Testis (tissue), 3 donors: ENCODE results near the gene TMEM116. TPM values are rescaled to one million over a fixed set of nuclear protein-coding genes. Genes with fewer than 3 reads are reported as not detected.

Experiments
- DNase-seq: peaks from one replicate; pipeline ENCODE4 v3.0.0-alpha.2; 2019
- H3K27ac ChIP-seq, 2 donors: fragments of 200-600 bp; sonication (generic); one replicate each; pipeline ENCODE4 v1.5.1; 2019
- H3K27me3 ChIP-seq: fragments of 200-600 bp; sonication (generic); one replicate; pipeline ENCODE4 v1.5.1; 2019
- H3K36me3 ChIP-seq: fragments of 200-600 bp; sonication (generic); one replicate; pipeline ENCODE4 v1.5.1; 2017; ENCODE audit warnings: low read depth; ENCODE audit errors: missing control alignments
- H3K4me1 ChIP-seq: fragments of 200-600 bp; sonication (generic); one replicate; pipeline ENCODE4 v1.5.1; 2019
- H3K4me3 ChIP-seq, 2 donors: fragments of 200-600 bp; sonication (generic); one replicate each; pipeline ENCODE4 v1.5.1; 2017 to 2019
- H3K9me3 ChIP-seq: fragments of 200-600 bp; sonication (generic); one replicate; pipeline ENCODE4 v1.5.1; 2017
- POLR2A ChIP-seq: fragments of 450-650 bp; IDR thresholded peaks from one replicate; pipeline ENCODE4 v1.6.1; 2017; ENCODE audit warnings: antibody characterized with exemption, mild to moderate bottlenecking, moderate library complexity
- WGBS, 2 donors: methylation state at CpG; one replicate each; pipeline ENCODE4 v1.1.5; 2018; 5-methylcytosine and 5-hydroxymethylcytosine counted together
- intact Hi-C: fragments of 100-400 bp; cut with DNase I; formaldehyde crosslinking; loops from one replicate; pipeline ENCODE4 v1.15.1; 2023; ENCODE audit warnings: low total_unique reads
- microRNA-seq, 2 donors: library from miRNA; unstranded; fragments of <30 nt; microRNA quantifications; one replicate each; pipeline ENCODE4, GENCODE V29; 2016; ENCODE audit warnings: borderline number of aligned reads in 2 of 2, borderline replicate concordance in 1 of 2
- polyA plus RNA-seq: library from polyadenylated mRNA; stranded (reverse); fragments of 350-450 nt; fragmentation: Illumina TruSeq; extraction: RNeasy Lipid Tissue Mini Kit (QIAGEN cat#74804); gene quantifications from one replicate; pipeline ENCODE4 v1.2.3, GENCODE V29; 2014; ENCODE audit warnings: low read depth, low replicate concordance; ENCODE audit not compliant: insufficient read depth
- small RNA-seq, 2 donors: library from RNA; depleted of rRNA; stranded (forward); fragments of <200 nt; gene quantifications; one replicate each; pipeline ENCODE3, GENCODE V24; 2016
- total RNA-seq, 2 donors: library from RNA; depleted of rRNA; stranded (reverse); fragments of >200 nt; gene quantifications; one replicate each; pipeline ENCODE4 v1.2.3, GENCODE V29; 2016
- TF ChIP-seq, protein P1 (sequence below), 3 experiments: fragments of 450-650 bp in 2 of 3; fragments of 200-600 bp in 1 of 3; sonication (generic) in 1 of 3; IDR thresholded peaks; one replicate each; pipeline ENCODE4 v1.5.1; 2016 to 2019; ENCODE audit warnings: antibody characterized with exemption in 3 of 3, mild to moderate bottlenecking in 2 of 3, moderate library complexity in 1 of 3

Gene TMEM116
- total and polyA plus RNA-seq, 3 donors from 2014 or later = 38.5 to 106 (median 48.0) TPM

DNA sequence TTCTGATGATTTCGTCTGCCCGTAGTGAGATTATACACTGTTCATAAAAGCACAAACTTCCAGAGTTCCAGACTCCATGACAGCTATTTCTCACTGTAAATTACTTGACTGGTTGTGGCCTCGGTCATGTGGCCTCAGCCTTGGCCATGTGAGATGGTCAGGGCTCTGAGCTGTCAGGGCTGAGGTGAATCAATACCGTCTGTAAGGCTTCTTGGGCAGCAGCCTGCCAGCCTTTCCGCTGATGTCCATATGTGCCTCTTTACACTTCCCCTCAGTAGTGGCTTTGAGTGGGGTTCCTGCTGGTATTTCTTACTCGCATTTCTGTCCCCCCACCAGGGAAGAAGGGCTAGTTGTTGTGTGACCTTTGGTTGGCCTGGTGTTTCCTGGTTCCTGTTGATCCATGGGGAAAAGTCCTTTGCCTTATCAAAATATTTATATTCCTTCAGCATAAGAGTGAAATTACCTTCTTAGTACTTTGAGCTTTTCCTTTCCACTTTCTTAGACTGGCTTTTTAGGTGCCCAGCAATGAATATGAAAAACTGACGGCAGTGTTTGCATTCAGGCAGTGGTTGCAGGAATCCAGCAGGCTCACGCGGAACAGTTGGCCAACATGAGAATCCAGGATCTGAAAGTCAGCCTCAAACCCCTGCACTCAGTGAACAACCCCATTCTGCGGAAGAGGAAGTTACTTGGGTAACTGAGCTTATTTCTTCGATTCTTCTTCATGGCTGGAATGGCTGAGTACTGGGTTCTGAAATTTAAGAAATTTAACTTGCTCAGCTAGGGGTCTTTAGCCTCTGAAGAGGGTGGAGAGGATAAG lies 124.8 kb downstream of the TMEM116 start:
- intact Hi-C loops = no loop called here
- H3K27me3 ChIP-seq = no peaks in the 10 kb centered on the region
- H3K4me3 ChIP-seq = no peak overlapping the region
- no peak for TF ChIP-seq POLR2A
- TF ChIP-seq, protein P1, sequence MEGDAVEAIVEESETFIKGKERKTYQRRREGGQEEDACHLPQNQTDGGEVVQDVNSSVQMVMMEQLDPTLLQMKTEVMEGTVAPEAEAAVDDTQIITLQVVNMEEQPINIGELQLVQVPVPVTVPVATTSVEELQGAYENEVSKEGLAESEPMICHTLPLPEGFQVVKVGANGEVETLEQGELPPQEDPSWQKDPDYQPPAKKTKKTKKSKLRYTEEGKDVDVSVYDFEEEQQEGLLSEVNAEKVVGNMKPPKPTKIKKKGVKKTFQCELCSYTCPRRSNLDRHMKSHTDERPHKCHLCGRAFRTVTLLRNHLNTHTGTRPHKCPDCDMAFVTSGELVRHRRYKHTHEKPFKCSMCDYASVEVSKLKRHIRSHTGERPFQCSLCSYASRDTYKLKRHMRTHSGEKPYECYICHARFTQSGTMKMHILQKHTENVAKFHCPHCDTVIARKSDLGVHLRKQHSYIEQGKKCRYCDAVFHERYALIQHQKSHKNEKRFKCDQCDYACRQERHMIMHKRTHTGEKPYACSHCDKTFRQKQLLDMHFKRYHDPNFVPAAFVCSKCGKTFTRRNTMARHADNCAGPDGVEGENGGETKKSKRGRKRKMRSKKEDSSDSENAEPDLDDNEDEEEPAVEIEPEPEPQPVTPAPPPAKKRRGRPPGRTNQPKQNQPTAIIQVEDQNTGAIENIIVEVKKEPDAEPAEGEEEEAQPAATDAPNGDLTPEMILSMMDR (IDR thresholded peaks at IDR 0.05) = no peak
- no peak for DNase-seq
- H3K9me3 ChIP-seq = no peaks in the 10 kb centered on the region
- H3K36me3 ChIP-seq = no peaks in the 10 kb centered on the region
- H3K4me1 ChIP-seq = no peaks in the 10 kb centered on the region
- WGBS, 2 donors = 93 to 94% methylated on average over 11 of the region's 11 CpGs
- H3K27ac ChIP-seq = no peak overlapping the region

DNA sequence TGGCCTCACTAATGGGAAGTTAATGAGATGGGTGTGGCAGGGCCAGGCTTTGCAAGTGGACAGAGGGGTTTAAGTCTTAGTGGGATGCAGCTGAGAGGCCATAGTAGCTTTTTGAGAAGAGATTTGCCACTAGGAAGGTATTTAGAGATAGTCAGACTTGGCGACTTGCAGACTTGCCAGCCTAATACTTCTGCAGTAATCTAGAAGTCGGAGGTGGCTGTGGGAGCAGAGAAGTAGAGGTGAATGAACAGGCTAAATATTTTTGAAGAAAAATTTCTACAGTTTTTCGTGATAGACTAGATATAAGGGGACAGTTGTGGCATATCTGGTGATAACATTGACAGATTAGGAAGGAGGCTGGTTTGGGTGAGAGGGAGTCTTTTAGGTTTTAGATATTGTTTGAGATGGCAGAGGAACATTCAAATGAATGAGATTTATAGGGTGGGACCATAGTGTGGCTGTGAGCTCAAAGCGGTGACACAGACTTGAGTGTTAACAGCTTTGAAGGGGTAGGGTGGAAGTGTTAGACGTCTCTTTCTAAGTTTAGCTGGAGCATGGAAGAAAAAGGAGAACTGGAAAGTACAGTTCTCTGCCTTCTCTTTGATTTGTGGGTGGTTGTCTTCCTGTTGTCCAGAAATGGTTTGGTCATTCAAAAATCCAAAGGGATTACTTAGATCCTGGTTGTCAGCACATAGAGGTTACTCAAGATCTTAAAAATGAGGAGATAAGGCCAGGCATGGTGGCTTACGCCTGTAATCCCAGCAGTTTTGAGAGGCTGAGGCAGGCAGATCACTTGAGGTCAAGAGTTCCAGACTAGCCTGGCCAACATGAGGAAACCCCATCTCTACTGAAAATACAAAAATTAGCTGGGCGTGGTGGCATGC lies 126.1 kb downstream of the TMEM116 start:
- no peak overlapping the region for H3K27ac ChIP-seq
- H3K4me3 ChIP-seq = no peak overlapping the region
- no peaks in the 10 kb centered on the region for H3K9me3 ChIP-seq
- H3K36me3 ChIP-seq = no peaks in the 10 kb centered on the region
- 91 to 93% methylated on average over 7 of the region's 7 CpGs for WGBS, 2 donors
- no peaks in the 10 kb centered on the region for H3K4me1 ChIP-seq
- no peak for DNase-seq
- intact Hi-C loops = no loop called here
- TF ChIP-seq, protein P1 (IDR thresholded peaks at IDR 0.05) = no peak
- TF ChIP-seq POLR2A = no peak
- H3K27me3 ChIP-seq = no peaks in the 10 kb centered on the region

DNA sequence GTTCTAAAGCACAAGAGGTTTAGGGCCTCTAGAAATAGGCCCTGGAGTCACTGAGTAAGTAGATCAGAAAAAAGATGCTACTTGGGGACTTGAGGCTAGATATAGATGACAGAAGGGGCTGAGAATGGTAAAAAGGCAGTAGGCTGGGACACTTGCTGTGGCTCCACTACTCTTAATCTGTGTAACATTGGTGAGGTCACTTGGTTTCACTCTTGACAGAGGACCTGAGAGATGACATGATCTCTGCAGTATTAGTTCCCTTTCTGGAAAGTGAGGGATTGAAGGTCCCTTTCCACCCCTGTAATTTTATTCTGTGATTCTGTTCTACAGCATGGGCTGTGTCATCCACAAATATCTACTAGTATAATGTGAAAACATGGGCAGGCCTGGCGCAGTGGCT lies 131.2 kb downstream of the TMEM116 start:
- no peaks in the 10 kb centered on the region for H3K9me3 ChIP-seq
- 100% methylated on average over 1 of the region's 1 CpG for WGBS, 2 donors
- H3K27ac ChIP-seq = no peak overlapping the region
- no peaks in the 10 kb centered on the region for H3K4me1 ChIP-seq
- TF ChIP-seq, protein P1 (IDR thresholded peaks at IDR 0.05) = no peak
- no peak for TF ChIP-seq POLR2A
- no peaks in the 10 kb centered on the region for H3K36me3 ChIP-seq
- no peak overlapping the region for H3K4me3 ChIP-seq
- H3K27me3 ChIP-seq = no peaks in the 10 kb centered on the region
- DNase-seq = no peak
- intact Hi-C loops = no loop called here

Small RNA genes within 50 kb of the gene (microRNA-seq; reads per million reads assigned to microRNA genes)
- gene MIR3657 = 0 reads per million in 2 donors

Small RNA genes within 50 kb of the gene (small RNA-seq; reads per million reads assigned to genes)
- 0 reads per million in 2 donors for gene AC004024.1
- gene MIR3657 = 0 reads per million in 2 donors

Other genes with a start within 250 kb of the TMEM116 start
- 10 to 100 TPM; 58.4 to 76.6 TPM for gene ALDH2, start 246.2 kb downstream of the TMEM116 start, total RNA-seq
- 96.4 TPM for gene ALDH2, start 246.2 kb downstream of the TMEM116 start, polyA plus RNA-seq
- gene MAPKAPK5, start 170.9 kb downstream of the TMEM116 start, total RNA-seq = 10 to 100 TPM; 62.9 to 77.8 TPM
- gene MAPKAPK5, start 170.9 kb downstream of the TMEM116 start, polyA plus RNA-seq = 35.6 TPM
- gene ERP29, start 261 bp upstream of the TMEM116 start, total RNA-seq = 10 to 100 TPM; 76.5 to 85.1 TPM
- 129 TPM for gene ERP29, start 261 bp upstream of the TMEM116 start, polyA plus RNA-seq
- gene NAA25, start 95.6 kb upstream of the TMEM116 start, total RNA-seq = 10 to 100 TPM; 28.2 to 31.8 TPM
- 15.2 TPM for gene NAA25, start 95.6 kb upstream of the TMEM116 start, polyA plus RNA-seq
- 10 to 100 TPM; 46.6 to 53.6 TPM for gene TRAFD1, start 112.4 kb upstream of the TMEM116 start, total RNA-seq
- gene TRAFD1, start 112.4 kb upstream of the TMEM116 start, polyA plus RNA-seq = 77.3 TPM